Measurements from ENCODE around the gene NTRK2.

The NTRK2 gene

DNA sequence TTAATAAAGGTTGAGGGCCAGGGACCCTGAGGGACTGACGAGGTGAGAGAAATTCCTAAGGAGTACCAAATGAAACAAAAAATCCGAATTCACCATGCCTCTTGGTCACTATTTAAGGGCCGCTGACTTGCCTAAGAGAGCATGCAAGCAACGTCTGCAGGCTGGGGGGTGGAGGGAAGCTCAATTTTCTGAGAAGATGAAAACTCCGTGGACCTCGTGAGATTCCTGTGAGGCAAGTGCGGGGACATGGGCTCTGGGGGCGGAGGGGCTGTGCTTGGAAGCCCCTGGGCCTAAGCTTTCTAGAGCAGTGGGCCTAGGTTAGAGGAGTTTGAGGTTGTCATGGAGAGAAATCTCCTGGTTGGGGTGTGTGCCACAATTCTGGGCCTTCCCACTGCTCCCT lies 27.5 kb downstream of the NTRK2 start:
- Histone ChIP-seq H3F3A (ENCODE audit: insufficient read depth, low read length) (no peaks in the 10 kb centered on the region), H3K9me2 (ENCODE audit: low read depth, low read length) (no peaks in the 10 kb centered on the region), H3K9ac (ENCODE audit: low read length) (no peak overlapping the region), H3K79me2 (ENCODE audit: insufficient read depth, low read length) (no peaks in the 10 kb centered on the region), H4K20me1 (ENCODE audit: insufficient read depth, low read length) (no peaks in the 10 kb centered on the region), H3K9me3 (ENCODE audit: low read length) (no peaks in the 10 kb centered on the region), H3K27me3 (ENCODE audit: insufficient read depth, low read length) (no peaks in the 10 kb centered on the region), H3K27ac (ENCODE audit: low read depth, low read length, poor library complexity, severe bottlenecking) (no peak overlapping the region), H3K4me3 (ENCODE audit: low read depth, low read length, poor library complexity, severe bottlenecking) (no peak overlapping the region), H2AFZ (ENCODE audit: low read length) (no peak overlapping the region), H3K4me1 (ENCODE audit: insufficient read depth, low read length, severe bottlenecking) (no peaks in the 10 kb centered on the region), H3K4me2 (ENCODE audit: low read length) (no peak overlapping the region), H3K36me3 (ENCODE audit: insufficient read depth, low read length) (no peaks in the 10 kb centered on the region)
- TF ChIP-seq, protein P1, sequence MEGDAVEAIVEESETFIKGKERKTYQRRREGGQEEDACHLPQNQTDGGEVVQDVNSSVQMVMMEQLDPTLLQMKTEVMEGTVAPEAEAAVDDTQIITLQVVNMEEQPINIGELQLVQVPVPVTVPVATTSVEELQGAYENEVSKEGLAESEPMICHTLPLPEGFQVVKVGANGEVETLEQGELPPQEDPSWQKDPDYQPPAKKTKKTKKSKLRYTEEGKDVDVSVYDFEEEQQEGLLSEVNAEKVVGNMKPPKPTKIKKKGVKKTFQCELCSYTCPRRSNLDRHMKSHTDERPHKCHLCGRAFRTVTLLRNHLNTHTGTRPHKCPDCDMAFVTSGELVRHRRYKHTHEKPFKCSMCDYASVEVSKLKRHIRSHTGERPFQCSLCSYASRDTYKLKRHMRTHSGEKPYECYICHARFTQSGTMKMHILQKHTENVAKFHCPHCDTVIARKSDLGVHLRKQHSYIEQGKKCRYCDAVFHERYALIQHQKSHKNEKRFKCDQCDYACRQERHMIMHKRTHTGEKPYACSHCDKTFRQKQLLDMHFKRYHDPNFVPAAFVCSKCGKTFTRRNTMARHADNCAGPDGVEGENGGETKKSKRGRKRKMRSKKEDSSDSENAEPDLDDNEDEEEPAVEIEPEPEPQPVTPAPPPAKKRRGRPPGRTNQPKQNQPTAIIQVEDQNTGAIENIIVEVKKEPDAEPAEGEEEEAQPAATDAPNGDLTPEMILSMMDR (IDR thresholded peaks at IDR 0.05; ENCODE audit: low read length): no peak

DNA sequence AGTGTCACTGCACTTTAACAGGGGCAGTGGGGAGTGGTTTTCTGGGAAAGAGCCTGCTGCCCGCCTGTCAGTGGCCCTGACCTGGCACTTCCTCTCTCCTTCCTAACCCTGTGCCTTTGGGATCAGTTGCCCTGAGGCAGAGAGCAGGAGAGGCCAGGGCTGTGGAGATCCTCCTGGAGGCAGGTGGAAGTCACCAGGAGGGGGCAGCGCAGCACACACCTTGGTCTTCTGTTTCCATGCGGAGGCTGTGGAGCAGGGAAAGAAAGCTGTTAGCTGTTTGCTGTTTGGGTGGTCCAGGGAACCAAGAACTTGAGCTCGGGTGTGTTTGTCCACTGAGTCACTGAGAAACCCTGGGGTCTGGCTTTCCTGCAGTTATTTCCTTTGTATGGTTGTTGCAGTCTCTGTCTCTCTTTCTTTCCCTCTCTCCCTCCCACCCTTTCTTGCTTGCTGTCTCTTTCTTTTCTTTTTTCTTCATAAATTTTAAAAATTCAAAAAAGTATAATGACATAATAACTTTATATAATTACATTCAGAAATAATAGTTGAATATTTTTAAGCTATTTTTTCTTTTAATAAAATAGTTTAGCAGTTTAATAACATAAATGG lies 28.1 kb downstream of the NTRK2 start:
- Histone ChIP-seq H3K9me2 (ENCODE audit: low read depth, low read length) (no peaks in the 10 kb centered on the region), H3K79me2 (ENCODE audit: insufficient read depth, low read length) (no peaks in the 10 kb centered on the region), H3K36me3 (ENCODE audit: insufficient read depth, low read length) (no peaks in the 10 kb centered on the region), H3K27ac (ENCODE audit: low read depth, low read length, poor library complexity, severe bottlenecking) (no peak overlapping the region), H3K9ac (ENCODE audit: low read length) (no peak overlapping the region), H3K4me3 (ENCODE audit: low read depth, low read length, poor library complexity, severe bottlenecking) (no peak overlapping the region), H3K27me3 (ENCODE audit: insufficient read depth, low read length) (no peaks in the 10 kb centered on the region), H3K4me2 (ENCODE audit: low read length) (no peak overlapping the region), H3F3A (ENCODE audit: insufficient read depth, low read length) (no peaks in the 10 kb centered on the region), H3K4me1 (ENCODE audit: insufficient read depth, low read length, severe bottlenecking) (no peaks in the 10 kb centered on the region), H2AFZ (ENCODE audit: low read length) (no peak overlapping the region), H4K20me1 (ENCODE audit: insufficient read depth, low read length) (no peaks in the 10 kb centered on the region), H3K9me3 (ENCODE audit: low read length) (no peaks in the 10 kb centered on the region)
- no peak for TF ChIP-seq EZH2 (IDR thresholded peaks at IDR 0.05; ENCODE audit: borderline replicate concordance, low read length)
- TF ChIP-seq, protein P1 (IDR thresholded peaks at IDR 0.05; ENCODE audit: low read length): peak; percentile 61

DNA sequence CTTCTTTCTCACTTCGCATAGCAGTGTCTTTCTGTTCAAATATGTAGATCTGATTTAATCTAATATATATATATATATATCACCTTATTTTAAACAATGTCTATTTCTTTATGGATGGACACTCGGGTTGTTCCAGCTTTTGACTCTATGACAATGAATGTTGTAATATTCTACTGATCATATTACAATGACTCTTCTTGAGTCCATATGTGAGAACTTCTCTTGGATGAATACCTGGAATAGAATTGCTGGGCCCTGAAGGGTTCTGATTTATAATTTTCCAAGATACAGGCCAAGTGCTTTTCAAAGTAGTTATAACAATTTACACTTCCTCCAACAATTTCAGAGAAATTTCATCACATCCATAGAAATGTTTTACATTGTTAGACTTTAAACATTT lies 28.8 kb downstream of the NTRK2 start:
- Histone ChIP-seq H4K20me1 (ENCODE audit: insufficient read depth, low read length) (no peaks in the 10 kb centered on the region), H3K4me1 (ENCODE audit: insufficient read depth, low read length, severe bottlenecking) (no peaks in the 10 kb centered on the region), H3K27me3 (ENCODE audit: insufficient read depth, low read length) (no peaks in the 10 kb centered on the region), H3K79me2 (ENCODE audit: insufficient read depth, low read length) (no peaks in the 10 kb centered on the region), H3K4me2 (ENCODE audit: low read length) (no peak overlapping the region), H3K4me3 (ENCODE audit: low read depth, low read length, poor library complexity, severe bottlenecking) (no peak overlapping the region), H3K27ac (ENCODE audit: low read depth, low read length, poor library complexity, severe bottlenecking) (no peak overlapping the region), H3K9ac (ENCODE audit: low read length) (no peak overlapping the region), H3K9me3 (ENCODE audit: low read length) (no peaks in the 10 kb centered on the region), H3K9me2 (ENCODE audit: low read depth, low read length) (no peaks in the 10 kb centered on the region), H3F3A (ENCODE audit: insufficient read depth, low read length) (no peaks in the 10 kb centered on the region), H3K36me3 (ENCODE audit: insufficient read depth, low read length) (no peaks in the 10 kb centered on the region), H2AFZ (ENCODE audit: low read length) (no peak overlapping the region)
- TF ChIP-seq EZH2 (IDR thresholded peaks at IDR 0.05; ENCODE audit: borderline replicate concordance, low read length): no peak
- TF ChIP-seq, protein P1 (IDR thresholded peaks at IDR 0.05; ENCODE audit: low read length): no peak
